Large intestine (tissue), 3 donors: ENCODE data around the gene EPB41L2. TPM values are rescaled to one million over a fixed set of nuclear protein-coding genes. Genes with fewer than 3 reads are reported as not detected.

Experiments
- DNase-seq, 2 donors: peaks; one replicate each; pipeline versions ENCODE4 v3.0.0 to v3.0.0-alpha.2; 2013
- H3K27ac ChIP-seq: one replicate; pipeline ENCODE4 v1.5.1; 2013; ENCODE audit warnings: low read length
- H3K27me3 ChIP-seq: 2 replicates; pipeline ENCODE4 v1.6.1; 2013; ENCODE audit warnings: low read length; ENCODE audit not compliant: control insufficient read depth, insufficient read depth
- H3K36me3 ChIP-seq: 2 replicates; pipeline ENCODE4 v1.6.1; 2013; ENCODE audit warnings: low read length; ENCODE audit not compliant: control insufficient read depth, insufficient read depth
- H3K4me1 ChIP-seq: one replicate; pipeline ENCODE4 v1.6.1; 2013; ENCODE audit warnings: low read length; ENCODE audit not compliant: control insufficient read depth, insufficient read depth
- H3K4me3 ChIP-seq: one replicate; pipeline ENCODE4 v1.5.1; 2013; ENCODE audit warnings: low read length
- H3K9me3 ChIP-seq: one replicate; pipeline ENCODE4 v1.6.1; 2013; ENCODE audit warnings: mild to moderate bottlenecking, low read depth, low read length, moderate library complexity; ENCODE audit not compliant: control insufficient read depth
- WGBS: methylation state at CpG from one replicate; pipeline ENCODE4 v1.1.5; 2013; ENCODE audit warnings: low lambda C conversion rate; ENCODE audit not compliant: insufficient coverage; 5-methylcytosine and 5-hydroxymethylcytosine counted together
- polyA plus RNA-seq: library from polyadenylated mRNA; unstranded; fragments of 120-200 nt; gene quantifications from one replicate; pipeline ENCODE4 v1.2.1, GENCODE V29; 2013

Gene EPB41L2
- polyA plus RNA-seq, 1 donor, result 75.0 TPM

DNA sequence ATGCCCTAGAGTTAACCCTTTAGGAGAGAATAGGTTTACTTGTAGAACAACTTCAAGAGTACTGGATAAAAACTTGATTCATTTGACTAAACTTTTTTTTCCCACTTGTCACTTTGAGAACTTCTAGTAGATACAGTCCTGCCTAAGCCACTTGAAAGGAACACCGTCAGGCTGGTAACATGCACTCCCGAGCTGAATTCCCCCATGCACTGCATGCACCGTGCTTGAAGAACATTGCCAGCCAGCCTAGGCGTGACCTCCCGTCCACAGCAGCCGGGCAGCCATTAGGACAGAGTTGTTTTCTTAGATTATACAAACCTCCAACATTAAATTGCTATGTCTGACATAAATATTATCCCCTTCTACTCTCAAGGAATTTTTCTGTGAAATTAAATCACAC lies 183.2 kb downstream of the EPB41L2 start:
- Histone ChIP-seq H3K27me3 (no peaks in the 10 kb centered on the region), H3K4me1 (no peaks in the 10 kb centered on the region), H3K9me3 (no peaks in the 10 kb centered on the region), H3K27ac (no peak overlapping the region), H3K36me3 (peaks cover 17% of the 10 kb centered on the region), H3K4me3 (no peak overlapping the region)
- DNase-seq, result no peak
- no CpG with 5 or more reads among the region's 6 CpGs for WGBS

DNA sequence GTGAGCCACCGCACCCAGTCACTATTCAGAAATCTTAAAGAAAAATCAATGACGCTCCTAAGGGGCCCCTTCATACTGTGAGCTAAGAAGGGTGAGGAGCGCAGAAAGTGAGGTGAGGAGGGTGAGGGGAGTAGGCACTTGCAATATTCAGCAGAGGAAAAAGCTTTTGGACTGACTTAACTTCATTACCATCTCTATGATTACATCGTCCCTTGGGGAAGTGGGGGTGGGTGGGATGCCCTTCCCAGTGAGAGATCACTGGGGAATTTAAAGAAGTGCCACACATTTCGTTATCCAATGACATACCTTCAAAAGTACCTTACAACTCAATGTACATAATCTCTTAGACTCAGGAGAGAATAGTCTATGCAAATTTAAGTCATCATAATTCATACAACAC lies 189.3 kb downstream of the EPB41L2 start:
- 100% methylated on average over 1 of the region's 5 CpGs for WGBS
- H3K36me3 ChIP-seq, result peaks cover 8% of the 10 kb centered on the region
- H3K9me3 ChIP-seq, result no peaks in the 10 kb centered on the region
- H3K4me3 ChIP-seq, result no peak overlapping the region
- H3K27me3 ChIP-seq, result no peaks in the 10 kb centered on the region
- no peaks in the 10 kb centered on the region for H3K4me1 ChIP-seq
- H3K27ac ChIP-seq, result no peak overlapping the region
- no peak for DNase-seq

DNA sequence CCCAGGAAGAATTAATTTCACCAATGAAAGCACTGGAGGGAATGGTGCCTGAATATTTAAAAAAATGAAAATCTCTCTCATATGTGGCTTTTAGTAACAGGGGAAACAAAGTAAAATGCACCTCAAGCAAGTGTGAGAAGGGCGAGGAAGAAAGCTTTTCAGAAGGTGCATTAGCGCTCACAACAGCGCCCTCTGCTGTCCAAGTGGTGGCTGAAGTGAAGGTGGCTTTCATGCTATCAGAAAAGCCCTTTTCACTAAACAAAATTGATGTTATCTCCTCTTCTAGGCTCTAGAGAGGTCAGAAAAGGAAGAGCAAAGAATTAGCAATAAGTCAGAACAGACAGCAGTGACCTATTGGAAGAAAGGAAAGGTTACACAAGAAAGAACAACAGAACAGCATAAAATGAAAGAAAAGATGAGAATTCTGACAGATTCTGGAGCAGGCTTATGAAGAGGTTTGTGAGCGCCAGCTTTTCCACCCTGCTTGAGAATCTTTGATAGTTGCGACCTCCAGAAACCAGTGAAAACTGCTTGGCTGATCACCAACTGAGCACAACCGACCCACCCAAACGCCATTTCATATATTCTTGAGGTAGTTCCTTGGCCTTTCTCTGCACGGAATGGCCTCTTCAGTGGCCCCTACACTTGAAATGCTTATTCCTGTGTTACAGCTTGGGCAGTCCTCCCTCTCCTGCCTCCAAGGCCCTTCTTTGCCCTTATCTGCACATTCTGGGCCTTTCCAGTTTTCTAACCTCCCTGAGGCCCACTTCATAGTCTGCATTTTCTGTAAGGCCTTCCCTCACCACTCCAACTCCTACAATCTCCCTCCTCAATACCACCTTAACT lies 190.6 kb downstream of the EPB41L2 start:
- no CpG with 5 or more reads among the region's 8 CpGs for WGBS

DNA sequence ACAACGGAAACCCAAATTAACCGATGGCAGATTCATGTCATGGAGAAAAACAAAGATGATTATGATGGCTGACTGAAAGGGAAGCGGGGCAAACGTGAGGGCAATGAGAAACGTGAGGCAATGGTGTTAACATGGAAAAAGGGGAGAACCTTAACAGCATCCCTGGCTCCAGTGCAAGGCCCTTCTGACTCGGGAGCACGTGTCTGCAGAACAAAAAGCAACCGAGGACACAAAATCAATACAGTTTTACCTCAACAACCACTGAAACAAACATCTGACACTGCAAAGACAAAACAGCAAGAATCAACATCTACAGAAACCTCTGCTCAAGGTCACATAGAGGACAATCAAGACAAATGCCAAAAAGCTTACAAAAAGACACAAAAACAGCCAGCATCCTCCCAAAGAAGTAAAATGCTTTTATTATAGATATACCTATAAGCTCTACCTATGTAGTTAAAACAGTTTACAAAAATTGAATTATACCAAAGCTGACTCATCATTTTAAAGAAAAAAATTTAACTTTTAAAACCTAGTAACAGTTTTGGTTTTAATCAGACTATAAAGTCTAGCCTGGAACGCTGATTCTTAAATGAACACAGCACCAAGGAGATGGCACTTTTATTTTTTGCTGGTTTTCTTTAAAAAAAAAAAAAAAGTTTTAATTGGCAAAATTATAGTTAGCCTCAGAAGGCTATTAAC lies 192.7 kb downstream of the EPB41L2 start:
- no peaks in the 10 kb centered on the region for H3K27me3 ChIP-seq
- H3K9me3 ChIP-seq, result no peaks in the 10 kb centered on the region
- H3K27ac ChIP-seq, result no peak overlapping the region
- DNase-seq, result no peak
- H3K4me3 ChIP-seq, result no peak overlapping the region
- WGBS, result 84% methylated on average over 3 of the region's 9 CpGs
- H3K4me1 ChIP-seq, result no peaks in the 10 kb centered on the region
- peaks cover 13% of the 10 kb centered on the region for H3K36me3 ChIP-seq

More for the DNA sequence above, 190.6 kb downstream of the EPB41L2 start:
- Histone ChIP-seq H3K4me3 (no peak overlapping the region), H3K27ac (no peak overlapping the region), H3K4me1 (no peaks in the 10 kb centered on the region), H3K27me3 (no peaks in the 10 kb centered on the region), H3K9me3 (no peaks in the 10 kb centered on the region), H3K36me3 (peaks cover 8% of the 10 kb centered on the region)
- DNase-seq, result peak; percentile 28 to 40

DNA sequence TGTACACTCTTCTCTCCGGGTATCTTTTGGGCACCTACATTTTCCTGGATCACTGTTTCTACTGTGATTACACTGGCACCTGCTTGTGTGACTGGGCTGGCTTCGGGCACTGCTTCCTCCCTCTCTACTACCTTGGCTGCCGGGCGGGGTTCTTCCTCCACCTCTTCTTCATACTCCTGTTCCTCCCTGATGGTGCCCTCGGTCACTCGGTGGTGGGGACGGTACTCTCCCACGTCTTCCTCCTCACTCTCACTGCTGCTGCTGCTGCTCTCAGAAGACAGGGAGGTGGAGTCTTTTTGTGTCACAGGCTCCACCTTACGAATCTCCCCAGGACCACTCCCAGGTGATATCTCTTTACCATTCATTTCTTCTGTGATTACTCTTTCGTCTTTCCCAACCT lies 193.4 kb downstream of the EPB41L2 start:
- H3K4me3 ChIP-seq, result no peak overlapping the region
- H3K27me3 ChIP-seq, result no peaks in the 10 kb centered on the region
- DNase-seq, result no peak
- H3K4me1 ChIP-seq, result no peaks in the 10 kb centered on the region
- peaks cover 18% of the 10 kb centered on the region for H3K36me3 ChIP-seq
- WGBS, result 69% methylated on average over 3 of the region's 10 CpGs
- no peak overlapping the region for H3K27ac ChIP-seq
- no peaks in the 10 kb centered on the region for H3K9me3 ChIP-seq

DNA sequence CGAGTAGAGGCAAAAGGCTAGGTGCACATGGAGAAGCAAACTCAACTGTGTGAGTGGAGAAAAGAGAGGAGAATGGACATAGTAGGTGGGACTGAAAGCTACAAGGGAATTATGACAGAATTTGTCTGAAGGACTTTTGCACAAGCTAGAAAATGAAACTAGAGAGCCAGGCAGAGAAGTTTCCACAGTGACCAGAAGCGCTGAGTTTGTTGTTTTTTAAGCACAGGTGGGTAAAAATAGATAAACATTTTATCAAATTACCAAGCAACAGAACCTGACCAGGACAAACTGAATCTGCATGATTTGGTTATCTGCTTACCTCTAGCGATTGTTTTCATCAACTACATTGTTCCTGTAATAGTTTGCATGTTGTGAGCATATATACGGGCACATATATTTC lies 197.3 kb downstream of the EPB41L2 start:
- 80% methylated on average over 1 of the region's 4 CpGs for WGBS
- H3K4me3 ChIP-seq, result no peak overlapping the region
- H3K27me3 ChIP-seq, result no peaks in the 10 kb centered on the region
- H3K9me3 ChIP-seq, result no peaks in the 10 kb centered on the region
- H3K36me3 ChIP-seq, result peaks cover 20% of the 10 kb centered on the region
- H3K4me1 ChIP-seq, result peaks cover 7% of the 10 kb centered on the region
- DNase-seq, result no peak
- H3K27ac ChIP-seq, result no peak overlapping the region

DNA sequence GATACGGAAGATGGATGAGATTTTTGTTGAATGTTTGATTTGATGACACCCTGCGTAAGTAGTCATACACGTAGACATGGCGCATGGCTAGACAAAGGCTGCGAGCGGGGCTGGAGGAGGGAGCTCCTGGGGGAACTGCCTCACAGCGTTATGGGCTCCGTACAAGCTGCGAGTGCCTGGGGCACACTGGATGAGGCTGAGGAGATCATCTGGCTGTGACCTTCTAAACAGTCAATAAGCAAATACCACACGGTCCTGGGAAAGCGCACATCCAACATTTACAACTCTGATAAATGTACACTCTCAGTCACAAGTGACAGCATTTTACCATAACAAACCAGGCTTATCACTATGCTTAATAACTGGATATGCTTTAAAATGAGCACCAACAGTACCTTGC lies 198.7 kb downstream of the EPB41L2 start:
- Histone ChIP-seq H3K27me3 (no peaks in the 10 kb centered on the region), H3K9me3 (no peaks in the 10 kb centered on the region), H3K4me3 (no peak overlapping the region), H3K27ac (no peak overlapping the region), H3K36me3 (peaks cover 17% of the 10 kb centered on the region), H3K4me1 (peaks cover 7% of the 10 kb centered on the region)
- no CpG with 5 or more reads among the region's 11 CpGs for WGBS
- no peak for DNase-seq

DNA sequence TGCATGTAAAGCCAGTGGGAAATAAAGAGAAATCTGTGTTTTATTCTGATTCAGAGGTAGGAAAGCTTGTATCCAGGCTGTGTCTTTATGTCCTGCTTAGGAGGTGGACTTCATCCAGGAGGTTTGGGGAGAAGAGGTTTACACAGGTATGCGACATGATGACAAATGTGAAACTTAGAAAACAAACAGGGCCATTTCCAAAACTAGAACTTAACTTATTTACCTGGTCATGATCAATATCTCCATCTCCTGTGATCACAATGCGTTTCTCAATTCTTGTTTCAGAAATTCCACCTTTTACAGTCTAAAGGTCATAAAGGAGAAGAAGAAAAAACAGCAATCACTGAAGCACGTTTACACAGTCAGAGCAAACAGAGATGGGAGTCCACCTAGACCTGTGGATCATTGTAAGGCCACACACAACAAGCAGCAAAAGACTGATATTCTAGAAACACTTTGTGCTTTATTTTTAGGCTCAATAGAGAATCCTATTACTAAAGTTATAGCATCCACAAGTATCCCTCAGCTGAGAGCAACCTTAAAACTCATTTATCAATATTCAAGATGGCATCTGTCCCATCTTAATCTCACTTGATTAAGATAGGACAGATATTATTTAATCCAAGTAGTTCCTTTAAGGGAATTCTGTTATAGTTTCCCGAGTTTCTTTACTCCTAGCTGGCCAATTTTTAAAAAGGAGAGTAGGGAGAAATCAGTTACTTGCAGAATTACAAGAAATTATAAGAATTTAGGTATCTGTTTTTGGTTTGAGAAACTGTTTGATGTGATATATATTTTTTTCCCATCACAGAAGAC lies 199.4 kb downstream of the EPB41L2 start:
- Histone ChIP-seq H3K4me1 (peaks cover 10% of the 10 kb centered on the region), H3K27me3 (no peaks in the 10 kb centered on the region), H3K36me3 (peaks cover 12% of the 10 kb centered on the region), H3K4me3 (no peak overlapping the region), H3K9me3 (no peaks in the 10 kb centered on the region), H3K27ac (no peak overlapping the region)
- WGBS, result 39% methylated on average over 3 of the region's 4 CpGs
- DNase-seq, result peak in 1 of 2 donors; percentile 38

DNA sequence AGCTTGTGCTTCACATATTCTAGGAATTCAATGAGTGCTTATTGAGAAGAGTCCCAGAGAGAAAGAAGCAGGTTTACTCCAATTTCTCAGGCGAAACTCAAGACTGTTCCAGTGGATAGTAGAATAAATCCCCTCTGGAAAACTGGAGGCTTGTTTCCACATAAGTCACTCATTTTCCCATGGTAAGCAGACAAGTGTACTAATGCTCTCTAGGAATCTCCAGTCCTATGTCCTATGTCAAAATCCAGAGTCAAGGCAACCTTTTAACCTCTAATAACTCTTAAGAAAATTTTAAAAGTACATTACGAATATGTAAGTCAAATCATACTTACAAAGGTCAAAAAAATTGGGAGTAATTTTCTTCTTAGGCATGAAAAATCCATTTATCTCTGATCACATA lies 200.7 kb downstream of the EPB41L2 start:
- 40% methylated on average over 1 of the region's 2 CpGs for WGBS
- Histone ChIP-seq H3K27ac (no peak overlapping the region), H3K4me1 (peaks cover 21% of the 10 kb centered on the region), H3K9me3 (no peaks in the 10 kb centered on the region), H3K4me3 (no peak overlapping the region), H3K36me3 (peaks cover 12% of the 10 kb centered on the region), H3K27me3 (no peaks in the 10 kb centered on the region)
- no peak for DNase-seq

DNA sequence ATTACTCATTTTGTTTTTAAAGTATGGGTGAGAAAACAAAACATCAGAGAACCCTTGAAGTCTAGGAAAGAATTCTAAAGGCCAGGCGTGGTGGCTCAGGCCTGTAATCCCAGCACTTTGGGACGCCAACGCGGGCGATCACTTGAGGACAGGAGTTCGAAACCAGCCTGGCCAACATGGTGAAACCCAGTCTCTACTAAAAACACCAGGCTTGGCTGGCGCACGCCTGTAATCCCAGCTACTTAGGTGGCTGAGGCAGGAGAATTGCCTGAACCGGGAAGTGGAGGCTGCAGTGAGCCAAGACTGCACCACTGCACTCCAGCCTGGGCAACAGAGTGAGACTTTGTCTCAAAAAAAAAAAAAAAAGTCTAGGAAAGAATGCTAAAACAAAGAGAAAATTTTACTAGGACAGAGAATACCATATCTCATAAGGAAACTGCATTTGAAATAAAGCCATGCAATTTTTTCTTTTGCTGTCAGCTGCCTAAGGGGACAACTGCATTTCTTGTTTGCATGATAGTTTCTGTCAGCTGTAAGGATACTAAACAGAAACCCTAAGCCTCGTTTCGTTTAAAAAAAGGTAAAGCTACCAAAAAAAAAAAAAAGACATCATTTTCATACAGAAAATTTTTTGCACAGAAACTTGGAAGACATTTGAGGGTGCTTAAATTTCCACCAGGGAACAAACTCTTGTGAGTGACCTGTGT lies 203.7 kb downstream of the EPB41L2 start:
- Histone ChIP-seq H3K4me1 (peaks cover 21% of the 10 kb centered on the region), H3K36me3 (peaks cover 3% of the 10 kb centered on the region), H3K9me3 (no peaks in the 10 kb centered on the region), H3K27me3 (no peaks in the 10 kb centered on the region), H3K4me3 (no peak overlapping the region), H3K27ac (peak overlapping the region; percentile 56)
- no peak for DNase-seq
- WGBS, result 93% methylated on average over 2 of the region's 11 CpGs
